Measurements from ENCODE around the gene UQCRQ.
"Not testable (repeated sequence)": the region's sequence is repeated elsewhere in the genome, so short reads cannot be mapped to it uniquely, and the experiment has no call there.

Gene UQCRQ

GRCh38 chr5:132834057-132834456 lies 32.4 kb upstream of the UQCRQ start:
- FAIRE-seq, result no peak

GRCh38 chr5:132836852-132837251 lies 29.6 kb upstream of the UQCRQ start:
- no peak for FAIRE-seq

- FAIRE-seq, result no peak
Measured at GRCh38 chr5:132837868-132838267, 28.6 kb upstream of the UQCRQ start.

- no peak for FAIRE-seq
Measured at GRCh38 chr5:132838516-132839282, 27.7 kb upstream of the UQCRQ start.

- no peak for FAIRE-seq
Measured at GRCh38 chr5:132839426-132840301, 26.8 kb upstream of the UQCRQ start.

GRCh38 chr5:132840313-132840712 lies 26.1 kb upstream of the UQCRQ start:
- FAIRE-seq, result no peak

- FAIRE-seq, result no peak
Measured at GRCh38 chr5:132840896-132841295, 25.5 kb upstream of the UQCRQ start.

GRCh38 chr5:132841305-132841704 lies 25.1 kb upstream of the UQCRQ start:
- FAIRE-seq, result no peak

GRCh38 chr5:132848270-132848669 lies 18.2 kb upstream of the UQCRQ start:
- FAIRE-seq, result no peak

GRCh38 chr5:132849347-132849746 lies 17.1 kb upstream of the UQCRQ start:
- no peak for FAIRE-seq

- no peak for FAIRE-seq
Measured at GRCh38 chr5:132850066-132850465, 16.4 kb upstream of the UQCRQ start.

GRCh38 chr5:132853323-132853722 lies 13.1 kb upstream of the UQCRQ start:
- no peak for FAIRE-seq

- no peak for FAIRE-seq
Measured at GRCh38 chr5:132853790-132854189, 12.7 kb upstream of the UQCRQ start.

GRCh38 chr5:132854301-132854700 lies 12.1 kb upstream of the UQCRQ start:
- no peak for FAIRE-seq

GRCh38 chr5:132854992-132855391 lies 11.4 kb upstream of the UQCRQ start:
- not testable (repeated sequence) for FAIRE-seq

GRCh38 chr5:132856011-132856410 lies 10.4 kb upstream of the UQCRQ start:
- no peak for FAIRE-seq

- no peak for FAIRE-seq
Measured at GRCh38 chr5:132859889-132860437, 6.5 kb upstream of the UQCRQ start.

GRCh38 chr5:132860742-132861141 lies 5.7 kb upstream of the UQCRQ start:
- FAIRE-seq, result no peak

GRCh38 chr5:132865668-132866341 lies 637 bp upstream of the UQCRQ start:
- FAIRE-seq, result no peak

GRCh38 chr5:132867046-132867451 lies 607 bp downstream of the UQCRQ start:
- FAIRE-seq, result no peak

GRCh38 chr5:132868754-132869153 lies 2.3 kb downstream of the UQCRQ start:
- no peak for FAIRE-seq

GRCh38 chr5:132870801-132871200 lies 4.4 kb downstream of the UQCRQ start:
- no peak for FAIRE-seq
